B cell (primary cell): Measurements from ENCODE around the gene ADAMTSL2.

Experiments used
- EZH2 ChIP-seq: IDR thresholded peaks from 2 replicates; pipeline ENCODE4 v1.6.1; 2012; ENCODE audit warnings: borderline replicate concordance, low read depth, mild to moderate bottlenecking, moderate library complexity, low read length; ENCODE audit not compliant: insufficient read depth, poor library complexity, severe bottlenecking
- TF ChIP-seq, protein P1 (sequence below): fragments of 200-600 bp; IDR thresholded peaks from one replicate; pipeline ENCODE4 v1.8.0; 2022; ENCODE audit warnings: antibody characterized with exemption, mild to moderate bottlenecking

- TF ChIP-seq, protein P1, sequence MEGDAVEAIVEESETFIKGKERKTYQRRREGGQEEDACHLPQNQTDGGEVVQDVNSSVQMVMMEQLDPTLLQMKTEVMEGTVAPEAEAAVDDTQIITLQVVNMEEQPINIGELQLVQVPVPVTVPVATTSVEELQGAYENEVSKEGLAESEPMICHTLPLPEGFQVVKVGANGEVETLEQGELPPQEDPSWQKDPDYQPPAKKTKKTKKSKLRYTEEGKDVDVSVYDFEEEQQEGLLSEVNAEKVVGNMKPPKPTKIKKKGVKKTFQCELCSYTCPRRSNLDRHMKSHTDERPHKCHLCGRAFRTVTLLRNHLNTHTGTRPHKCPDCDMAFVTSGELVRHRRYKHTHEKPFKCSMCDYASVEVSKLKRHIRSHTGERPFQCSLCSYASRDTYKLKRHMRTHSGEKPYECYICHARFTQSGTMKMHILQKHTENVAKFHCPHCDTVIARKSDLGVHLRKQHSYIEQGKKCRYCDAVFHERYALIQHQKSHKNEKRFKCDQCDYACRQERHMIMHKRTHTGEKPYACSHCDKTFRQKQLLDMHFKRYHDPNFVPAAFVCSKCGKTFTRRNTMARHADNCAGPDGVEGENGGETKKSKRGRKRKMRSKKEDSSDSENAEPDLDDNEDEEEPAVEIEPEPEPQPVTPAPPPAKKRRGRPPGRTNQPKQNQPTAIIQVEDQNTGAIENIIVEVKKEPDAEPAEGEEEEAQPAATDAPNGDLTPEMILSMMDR: no peak
- TF ChIP-seq EZH2: no peak
Measured at GRCh38 chr9:133560944-133561343, 26.4 kb downstream of the ADAMTSL2 start.
